Measurements from ENCODE around the gene CDADC1.

CDADC1 gene

DNA sequence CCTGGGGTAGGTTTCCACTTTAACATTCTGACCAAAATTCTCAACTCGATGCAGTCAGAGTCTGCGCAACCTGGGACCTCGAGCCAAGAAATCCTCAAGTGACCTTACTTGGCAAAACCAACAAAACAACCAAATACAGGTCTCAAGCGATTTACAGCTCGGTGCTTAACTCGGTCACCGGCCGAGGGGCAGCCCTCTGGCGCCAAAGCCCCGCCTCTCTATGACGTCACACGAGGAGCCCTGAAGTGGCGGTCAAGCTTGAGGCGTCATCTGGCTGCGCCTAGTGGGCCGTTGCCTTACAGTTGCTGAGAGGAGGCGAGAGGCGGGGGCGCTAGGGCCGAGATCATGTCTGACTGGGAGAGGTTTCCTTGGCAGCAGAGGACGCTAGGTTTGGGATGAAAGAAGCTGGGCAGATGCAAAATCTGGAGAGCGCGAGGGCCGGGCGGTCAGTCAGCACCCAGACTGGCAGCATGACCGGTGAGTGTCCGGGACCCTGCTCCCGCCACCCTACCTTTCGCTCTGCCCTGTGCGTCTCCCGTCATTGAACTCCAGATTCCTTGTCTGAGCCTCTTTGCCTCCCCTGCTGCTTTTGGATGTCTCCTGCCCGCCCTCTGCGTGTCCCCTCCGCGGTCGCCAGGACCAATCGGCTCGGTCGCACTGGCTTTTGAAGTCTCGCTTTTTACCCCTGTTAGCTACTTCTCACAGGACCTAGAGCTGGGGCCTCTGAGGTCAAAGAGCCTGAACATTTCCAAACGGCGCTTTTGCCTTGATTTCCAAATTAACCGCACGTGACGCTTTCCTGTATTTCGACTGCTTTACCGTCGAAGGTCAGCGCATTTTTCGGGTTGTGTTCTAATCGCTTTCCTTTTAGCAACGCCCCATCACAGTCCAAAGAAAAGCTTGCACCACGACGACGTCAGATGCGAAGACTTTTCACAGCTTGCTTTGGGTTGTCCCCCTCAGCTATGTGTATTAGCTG is at the start of gene CDADC1:
Gene CDADC1, plus strand, starts transcription at position 283 of the 979 bp plus-strand sequence. Its CDS starts 113 bp downstream, at position 396.
- DNase-seq (ENCODE audit: low read depth): peak; percentile 64

GRCh38 chr13:49206641-49207040 is 41.1 kb upstream of the CDADC1 start:
- DNase-seq (ENCODE audit: low read depth): no peak

DNA sequence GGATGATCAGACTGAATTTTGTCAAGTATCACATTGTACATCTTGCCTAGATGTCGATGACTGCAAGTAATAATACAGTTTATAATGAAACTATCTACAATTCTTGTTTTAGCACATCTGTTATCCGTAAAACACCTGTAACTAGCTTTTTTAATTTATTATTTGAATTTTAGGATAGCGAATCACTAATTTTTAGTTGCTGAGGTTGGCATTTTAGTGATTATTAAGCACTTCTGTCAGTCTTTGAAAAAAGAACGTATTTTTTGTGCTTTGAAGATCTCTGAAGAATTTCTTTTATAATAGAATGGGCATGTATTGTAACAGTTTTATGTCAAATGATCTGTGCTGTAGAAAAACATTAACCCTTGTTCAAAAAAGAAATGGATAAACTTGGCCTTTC is 39.1 kb upstream of the CDADC1 start:
- DNase-seq (ENCODE audit: low read depth): no peak

- no peak for DNase-seq (ENCODE audit: low read depth)
These were observed 37.6 kb upstream of the CDADC1 start for GRCh38 chr13:49210114-49210513.

GRCh38 chr13:49210669-49211068 is 37.1 kb upstream of the CDADC1 start:
- no peak for DNase-seq (ENCODE audit: low read depth)

DNA sequence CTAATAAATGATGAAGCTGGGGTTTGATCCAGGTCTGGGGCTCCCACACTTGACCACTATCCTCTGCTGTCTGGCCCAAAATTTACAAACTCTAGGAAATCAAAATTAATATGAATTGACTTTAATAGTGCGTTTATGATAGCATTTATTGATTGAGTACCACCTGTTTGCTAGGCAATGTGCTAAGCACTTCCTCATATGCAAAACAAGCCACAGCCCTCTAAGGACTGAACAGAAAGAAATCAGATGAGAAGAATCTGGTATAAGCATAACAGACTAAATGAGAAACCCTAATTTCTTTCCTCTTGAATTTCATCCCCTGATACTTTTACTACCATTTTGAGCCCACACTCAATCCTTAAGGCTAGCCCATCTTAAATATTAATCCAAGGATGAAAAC is 34.2 kb upstream of the CDADC1 start:
- no peak for DNase-seq (ENCODE audit: low read depth)

- DNase-seq (ENCODE audit: low read depth): no peak
These were observed 33.5 kb upstream of the CDADC1 start for GRCh38 chr13:49213997-49214916.

DNA sequence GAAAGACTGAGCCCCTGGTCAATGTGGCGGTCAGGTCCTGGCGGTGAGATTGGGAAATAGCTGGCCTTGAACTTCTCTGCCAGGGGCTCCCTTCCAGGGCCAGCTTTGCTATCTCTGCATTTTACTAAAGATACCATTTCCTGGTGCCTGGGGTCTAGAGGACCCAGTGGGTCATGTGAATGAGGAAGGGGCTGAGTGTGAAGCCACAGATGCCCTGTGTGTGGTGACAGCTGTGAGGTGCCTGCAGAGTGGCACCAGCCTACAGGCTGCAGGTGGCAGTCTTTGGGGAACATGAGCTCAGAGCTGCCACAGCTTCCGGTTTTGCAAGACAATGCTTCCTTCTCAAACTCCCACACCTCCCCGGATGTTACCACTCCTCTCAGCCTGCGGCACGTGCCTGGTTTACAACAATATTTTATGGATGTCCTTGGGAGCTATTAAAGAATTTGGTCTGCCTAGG is 32.8 kb upstream of the CDADC1 start:
- DNase-seq (ENCODE audit: low read depth): no peak

DNA sequence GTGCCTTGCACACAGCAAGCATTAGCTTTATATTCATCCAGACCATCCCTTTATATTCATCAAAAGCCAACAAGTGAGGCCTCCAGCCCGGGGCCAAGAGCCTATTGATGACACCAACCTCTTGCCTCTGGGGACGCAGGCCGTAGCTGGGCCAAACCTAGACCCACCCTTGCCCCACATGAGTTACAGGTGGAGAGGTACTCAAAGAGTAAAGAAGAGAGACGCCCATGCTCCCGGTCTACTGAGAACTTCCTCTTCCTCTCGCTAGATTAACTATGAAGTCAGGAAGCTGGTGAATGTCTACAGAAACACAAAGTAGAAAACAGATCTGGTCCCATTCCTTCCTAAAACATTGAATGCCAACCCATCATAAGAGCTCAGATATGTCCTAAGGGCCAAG is 31.4 kb upstream of the CDADC1 start:
- no peak for DNase-seq (ENCODE audit: low read depth)

DNA sequence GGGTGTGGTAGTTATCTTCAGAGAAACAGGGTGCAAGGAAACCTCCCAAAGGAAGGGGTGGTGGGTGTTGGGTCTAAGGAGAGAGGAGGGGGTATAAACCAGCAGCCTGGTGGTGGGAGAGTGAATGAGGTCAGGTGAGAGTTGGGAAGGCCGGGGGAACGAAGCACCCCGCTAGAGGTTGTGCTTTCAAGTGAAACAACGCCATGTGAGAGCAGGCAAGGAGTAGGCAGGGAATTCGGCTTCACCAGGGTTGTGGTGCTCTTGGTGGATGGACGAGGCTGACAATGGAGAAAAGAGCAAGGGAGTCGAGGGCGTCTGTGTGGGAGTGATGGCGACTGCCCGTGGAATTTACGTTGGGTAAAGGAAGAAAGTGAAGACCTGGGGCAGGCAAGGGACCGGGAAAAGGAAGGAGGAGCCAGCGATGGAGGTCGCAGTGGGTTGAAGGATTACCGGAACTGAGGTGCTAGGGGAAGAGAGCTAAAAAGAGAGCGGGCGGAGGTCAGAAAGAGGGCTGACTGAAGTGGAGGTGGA is 29.7 kb upstream of the CDADC1 start:
- DNase-seq (ENCODE audit: low read depth): no peak

DNA sequence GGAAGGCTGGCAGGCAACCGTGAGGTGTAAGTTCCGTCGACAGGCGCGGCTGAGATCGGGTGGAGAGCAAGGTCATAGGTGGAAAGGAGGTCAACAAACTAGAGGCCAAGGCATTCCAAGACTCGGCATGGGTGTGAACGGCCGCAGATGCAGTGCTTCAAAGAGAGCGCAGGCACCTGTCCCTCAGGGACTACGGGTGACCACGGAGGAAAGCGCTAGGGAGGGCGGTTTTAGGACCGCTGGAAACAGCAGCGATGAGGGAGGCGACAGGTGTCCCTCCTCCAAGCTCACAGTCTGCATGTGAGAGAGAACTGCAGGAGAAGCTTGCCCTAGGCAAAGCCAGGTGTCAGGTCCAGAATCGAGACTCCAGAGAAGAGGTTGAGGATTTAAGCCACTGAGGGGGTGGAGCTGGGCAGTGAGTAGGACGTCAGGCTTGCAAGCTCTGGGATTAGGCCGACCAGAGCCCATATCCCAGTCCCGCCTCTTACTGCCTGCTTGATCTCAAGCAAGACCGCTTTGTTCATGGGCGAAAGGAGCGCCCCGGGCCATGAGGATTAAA is 29.2 kb upstream of the CDADC1 start:
- DNase-seq (ENCODE audit: low read depth): no peak

DNA sequence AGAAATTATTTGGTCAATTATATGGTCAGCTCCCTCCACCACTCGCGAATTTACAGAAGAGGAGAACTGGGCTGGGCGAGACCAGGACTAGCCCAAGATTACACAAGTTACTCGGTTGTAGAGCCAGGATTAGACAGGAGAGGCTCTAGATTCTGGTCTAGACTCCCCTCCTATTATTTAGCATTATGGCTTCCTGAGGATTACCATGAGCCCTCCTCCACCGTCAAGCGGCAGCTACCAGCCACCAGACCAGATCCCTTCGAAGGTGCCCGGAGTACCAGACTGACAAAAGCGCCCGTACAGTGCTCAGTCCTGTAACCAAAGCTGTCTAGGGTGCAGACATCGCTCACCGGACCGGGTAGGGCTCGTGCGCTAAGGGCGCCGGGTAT is 28.1 kb upstream of the CDADC1 start:
- DNase-seq (ENCODE audit: low read depth): no peak

GRCh38 chr13:49220036-49220855 is 27.5 kb upstream of the CDADC1 start, which contains the start of gene MLNR:
Gene MLNR (plus strand): TSS chr13:49220338. CDS start chr13:49220338, 0 bp downstream.
- DNase-seq (ENCODE audit: low read depth): no peak

GRCh38 chr13:49220856-49221589 is 26.7 kb upstream of the CDADC1 start:
- DNase-seq (ENCODE audit: low read depth): no peak

- no peak for DNase-seq (ENCODE audit: low read depth)
These were observed 26.1 kb upstream of the CDADC1 start for GRCh38 chr13:49221590-49221965.

- no peak for DNase-seq (ENCODE audit: low read depth)
These were observed 22.3 kb upstream of the CDADC1 start for GRCh38 chr13:49225223-49226042.

DNA sequence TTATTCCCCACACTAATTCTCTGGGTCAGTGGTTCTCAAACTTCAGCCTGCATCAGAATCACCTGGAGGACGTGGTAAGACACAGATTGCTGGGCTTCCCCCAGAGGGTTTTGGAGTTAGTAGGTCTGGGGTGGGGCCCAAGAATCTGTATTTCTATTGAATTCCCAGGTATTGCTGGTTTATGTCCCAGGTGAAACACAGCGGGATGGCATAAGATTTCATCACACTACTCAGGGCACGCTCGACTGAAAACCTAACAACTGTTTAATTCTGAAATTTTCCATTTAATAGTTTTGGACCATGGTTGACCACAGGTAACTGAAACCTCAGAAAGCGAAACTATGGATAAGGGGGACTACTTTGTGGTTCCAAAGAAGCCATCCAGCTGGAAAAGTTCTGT is 21.1 kb upstream of the CDADC1 start:
- DNase-seq (ENCODE audit: low read depth): no peak

- no peak for DNase-seq (ENCODE audit: low read depth)
These were observed 13.0 kb upstream of the CDADC1 start for GRCh38 chr13:49234741-49235140.

- no peak for DNase-seq (ENCODE audit: low read depth)
These were observed 11.8 kb upstream of the CDADC1 start for GRCh38 chr13:49235856-49236431.
